ENCODE results near the gene NPAS3.

- no peak for TF ChIP-seq CTCF (IDR thresholded peaks at IDR 0.05)
- no peak for TF ChIP-seq POLR2A (IDR thresholded peaks at IDR 0.05)
Measured at GRCh38 chr14:33035416-33036194, 96.9 kb downstream of the NPAS3 start.
